AG04449 (cell line): ENCODE results near the gene MPPED2.

Experiments
- CTCF ChIA-PET: fragments of 350-600 bp; formaldehyde crosslinking; extraction: SDS; loops from one replicate; lab custom pipeline; 2021; ENCODE audit warnings: antibody characterized with exemption; lab: Yijun Ruan, JAX
- POLR2A ChIA-PET: fragments of 400-600, 350-600 bp; formaldehyde crosslinking; extraction: SDS; loops from one replicate; lab custom pipeline; 2020; ENCODE audit warnings: antibody characterized with exemption, inconsistent platforms; lab: Yijun Ruan, JAX
- DNase-seq: peaks from one replicate; pipeline ENCODE4 v3.0.0-alpha.2; 2010; ENCODE audit warnings: low read depth, low spot score
- H3K4me3 ChIP-seq: 2 replicates; pipeline ENCODE4 v1.5.1; 2011; ENCODE audit warnings: low read depth, mild to moderate bottlenecking, control low read depth, low read length
- CTCF ChIP-seq: IDR thresholded peaks from one replicate; pipeline ENCODE4 v1.5.1; 2011; ENCODE audit warnings: mild to moderate bottlenecking, moderate library complexity, low read length, control low read depth, inconsistent platforms; ENCODE audit not compliant: insufficient read depth; ENCODE audit errors: missing control alignments

MPPED2 gene

DNA sequence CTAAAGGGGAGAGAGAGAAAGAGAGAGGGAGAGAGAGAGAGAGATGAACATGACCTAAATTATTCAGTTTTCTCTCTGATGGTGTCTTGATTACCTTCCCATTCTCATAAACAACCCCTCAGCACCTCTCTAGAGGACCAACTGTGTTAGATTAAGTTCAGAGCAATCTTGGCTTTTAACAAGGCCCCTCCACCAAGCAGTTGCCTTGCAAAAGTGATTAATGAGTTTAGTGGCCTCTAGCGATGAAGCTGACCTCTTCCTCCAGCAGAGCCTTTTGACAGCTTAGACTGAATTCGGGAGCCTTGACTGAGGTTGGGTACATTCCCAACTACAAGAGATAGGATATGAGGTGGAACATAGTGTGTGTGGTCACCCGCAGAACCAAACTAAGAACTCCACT is 197.2 kb downstream of the MPPED2 start:
- no peak overlapping the region for H3K4me3 ChIP-seq
- TF ChIP-seq CTCF, result no peak
- ChIA-PET POLR2A (no interaction called here), CTCF (no interaction called here)
- DNase-seq, result no peak

DNA sequence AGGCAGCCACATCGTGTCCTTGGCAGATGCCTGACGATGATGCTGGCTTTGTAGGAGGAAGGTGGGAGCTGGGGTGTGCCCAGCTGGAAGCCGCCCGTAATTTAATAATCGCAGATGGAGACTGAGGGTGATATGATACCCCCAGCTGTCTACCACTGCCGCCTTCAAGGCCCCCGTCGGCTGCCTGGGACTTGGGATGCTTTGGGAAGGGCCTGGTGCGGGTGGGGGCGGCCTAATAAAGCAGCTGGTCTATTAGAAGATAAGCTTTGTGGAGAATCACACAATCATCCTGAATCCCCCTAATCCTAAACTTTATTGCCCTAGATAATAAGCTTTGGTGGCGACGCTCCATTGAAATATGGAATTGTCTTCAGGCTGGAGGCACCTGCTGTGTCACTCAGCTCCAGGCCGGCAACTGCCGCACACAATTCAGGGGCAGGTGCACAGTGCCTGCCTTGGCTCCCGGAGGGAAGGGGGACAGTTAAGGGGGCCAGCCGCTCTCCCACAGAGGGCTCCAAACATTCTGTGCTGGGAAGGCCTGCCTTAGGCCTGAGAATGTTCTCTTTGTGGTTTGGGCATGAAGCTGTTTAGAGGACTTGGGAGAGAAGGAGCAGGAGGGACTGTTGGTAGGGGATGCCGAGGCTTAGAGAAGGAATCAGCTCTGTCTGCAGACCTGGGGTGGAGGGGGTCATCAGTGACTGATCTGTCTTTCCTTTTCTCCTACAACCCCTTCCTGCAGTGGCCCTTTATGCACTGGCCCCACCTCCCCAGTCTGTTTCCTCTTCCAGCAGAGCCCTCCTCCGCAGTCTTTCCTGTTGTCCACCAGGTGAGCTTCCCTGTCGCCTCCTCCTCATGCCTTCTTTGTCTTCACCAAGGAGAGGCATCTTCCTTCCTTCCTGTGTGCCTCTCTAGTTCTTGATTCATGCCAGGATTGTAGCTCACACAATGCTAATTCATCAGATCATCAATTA is 198.0 kb downstream of the MPPED2 start:
- CTCF ChIA-PET, result no interaction called here
- no peak for DNase-seq
- H3K4me3 ChIP-seq, result no peak overlapping the region
- POLR2A ChIA-PET, result no interaction called here
- no peak for TF ChIP-seq CTCF

- ChIA-PET POLR2A (no interaction called here), CTCF (no interaction called here)
- no peak overlapping the region for H3K4me3 ChIP-seq
- no peak for TF ChIP-seq CTCF
- no peak for DNase-seq
Measured at GRCh38 chr11:30381879-30382278, 204.3 kb downstream of the MPPED2 start.

DNA sequence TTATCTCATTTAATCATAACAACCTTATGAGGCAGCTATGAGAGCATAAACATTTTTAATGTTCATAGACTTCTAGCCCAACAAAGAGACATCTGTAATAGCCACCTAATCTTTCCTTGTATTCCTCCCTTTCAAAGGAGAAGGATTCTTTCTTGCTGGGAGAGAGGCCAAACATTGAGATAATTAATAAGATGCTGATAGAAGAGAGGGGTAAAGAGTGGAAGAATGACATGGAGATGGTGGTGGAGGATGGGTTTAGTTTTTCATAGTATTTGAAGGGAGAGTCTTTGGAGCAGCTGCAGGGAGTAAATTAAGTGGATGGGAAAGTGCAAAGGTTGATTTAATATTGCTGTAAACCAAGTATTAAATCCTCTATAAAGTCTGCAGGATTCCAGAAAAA is 205.3 kb downstream of the MPPED2 start:
- no peak overlapping the region for H3K4me3 ChIP-seq
- POLR2A ChIA-PET, result no interaction called here
- TF ChIP-seq CTCF, result no peak
- no peak for DNase-seq
- CTCF ChIA-PET, result no interaction called here

GRCh38 chr11:30377347-30377746 is 208.8 kb downstream of the MPPED2 start:
- H3K4me3 ChIP-seq, result no peak overlapping the region
- DNase-seq, result no peak
- POLR2A ChIA-PET, result no interaction called here
- CTCF ChIA-PET, result no interaction called here
- TF ChIP-seq CTCF, result no peak

DNA sequence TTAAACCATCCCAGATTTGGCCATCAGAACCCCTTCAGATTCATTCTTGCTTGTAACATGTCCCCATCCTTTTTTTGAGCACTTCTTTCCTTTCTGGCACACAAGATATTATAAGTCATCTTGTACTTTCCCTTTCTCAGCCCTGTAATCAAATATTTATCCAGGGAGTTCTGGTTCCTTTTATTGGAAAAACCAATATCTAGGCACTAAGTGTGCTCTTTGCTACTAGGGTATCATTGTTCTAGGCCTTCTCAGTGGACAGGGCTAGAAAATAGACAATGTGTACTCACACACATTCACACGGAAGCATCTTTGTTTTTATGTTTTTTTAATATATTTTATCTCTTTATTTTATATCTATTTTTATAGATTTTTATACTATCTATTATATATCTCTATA is 216.0 kb downstream of the MPPED2 start:
- CTCF ChIA-PET, result no interaction called here
- POLR2A ChIA-PET, result no interaction called here
- no peak for DNase-seq
- no peak for TF ChIP-seq CTCF
- H3K4me3 ChIP-seq, result no peak overlapping the region
